ENCODE results near the gene PRKN.
"Not testable (repeated sequence)": the region's sequence is repeated elsewhere in the genome, so short reads cannot be mapped to it uniquely, and the experiment has no call there.

PRKN gene

DNA sequence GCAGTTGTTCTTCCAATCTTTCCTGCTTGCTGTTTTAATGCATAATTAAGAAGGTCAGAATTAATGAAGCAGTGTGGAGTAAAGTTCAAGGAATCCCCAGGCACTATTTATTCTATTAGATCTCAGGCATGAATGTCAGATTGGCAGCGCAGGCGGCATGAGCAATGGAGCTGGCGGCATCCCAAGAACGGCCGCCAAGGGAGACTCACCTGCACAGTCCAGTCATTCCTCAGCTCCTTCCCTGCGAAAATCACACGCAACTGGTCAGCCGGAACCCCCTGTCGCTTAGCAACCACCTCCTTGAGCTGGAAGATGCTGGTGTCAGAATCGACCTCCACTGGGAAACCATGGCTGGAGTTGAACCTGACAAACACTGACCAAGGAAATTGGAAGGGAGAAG is 284.5 kb downstream of the PRKN start:
- DNase-seq (ENCODE audit: low read depth): no peak

DNA sequence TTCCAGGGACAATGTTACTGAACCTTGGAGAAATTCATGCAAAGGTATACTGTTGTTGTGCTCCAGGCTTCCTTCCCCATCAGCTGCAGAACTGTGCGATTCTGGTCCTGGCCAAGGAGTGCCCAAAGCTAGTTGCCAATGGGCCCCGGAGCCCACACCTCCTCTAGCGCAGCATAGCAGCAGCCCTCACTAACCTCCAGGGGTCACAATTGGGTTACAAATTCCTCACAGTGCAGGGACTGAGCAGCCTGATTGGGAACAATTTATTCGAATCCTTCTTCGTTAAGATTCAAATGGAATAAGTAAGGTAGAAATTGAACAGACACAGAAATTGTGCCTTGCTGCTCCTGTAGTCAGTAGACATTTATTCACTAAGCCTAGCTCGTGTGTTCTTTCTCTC is 284.9 kb downstream of the PRKN start:
- no peak for DNase-seq (ENCODE audit: low read depth)

DNA sequence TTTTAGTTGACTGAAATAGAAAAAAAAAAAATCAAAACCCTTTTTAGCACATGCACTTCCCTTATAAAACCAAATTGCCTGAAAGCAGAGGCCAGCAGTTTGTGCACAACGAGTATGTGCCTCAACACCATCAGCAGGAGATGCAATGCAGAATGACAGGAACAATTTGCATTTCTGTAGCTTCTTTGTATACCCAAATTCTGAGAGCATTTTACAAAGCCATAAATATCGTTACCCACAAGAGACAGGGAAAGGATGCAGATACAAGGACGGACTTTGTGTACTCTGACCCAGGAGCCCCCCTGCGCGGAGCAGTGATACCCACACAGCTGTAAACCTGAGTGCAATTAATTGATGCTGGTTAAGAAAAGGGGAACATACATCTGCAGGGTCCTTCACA is 285.6 kb downstream of the PRKN start:
- no peak for DNase-seq (ENCODE audit: low read depth)

DNA sequence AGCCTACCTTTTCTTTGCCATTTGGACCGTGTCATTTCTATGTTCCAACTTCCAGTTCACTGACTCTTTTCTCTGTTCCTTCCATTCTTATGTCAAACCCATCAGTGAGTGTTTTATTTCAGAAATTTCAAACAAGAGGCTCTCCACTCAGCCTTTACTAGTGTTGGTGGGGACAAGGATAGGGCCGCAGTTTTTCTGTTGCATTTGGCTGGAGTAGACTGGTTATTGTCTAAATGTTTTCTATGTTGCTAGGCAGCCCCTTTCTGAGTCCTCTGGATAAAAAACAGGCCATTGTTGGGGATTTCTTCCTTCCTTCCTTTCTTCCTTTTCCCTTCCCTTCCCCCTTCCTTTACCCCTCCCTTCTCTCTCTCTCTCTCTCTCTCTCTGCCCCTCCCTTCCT is 288.6 kb downstream of the PRKN start:
- DNase-seq (ENCODE audit: low read depth): no peak

DNA sequence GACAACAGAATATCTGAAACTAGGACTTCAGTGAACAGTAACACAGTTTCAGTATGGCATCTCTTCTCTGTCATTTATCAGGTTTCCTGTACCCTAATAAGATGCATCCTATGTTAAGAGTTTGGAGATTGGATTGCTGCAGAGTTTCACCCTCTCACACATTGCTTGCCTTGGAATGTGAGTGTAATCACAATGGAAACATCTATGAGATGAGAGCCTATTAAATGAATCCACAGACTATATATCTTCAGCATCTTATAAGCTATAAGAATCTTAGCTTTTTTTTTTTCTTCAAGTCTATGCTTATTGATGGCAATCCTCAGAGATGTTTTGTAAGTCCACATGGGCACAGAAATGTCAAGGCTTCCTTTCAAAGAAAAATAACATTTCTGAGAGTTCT is 292.5 kb downstream of the PRKN start:
- DNase-seq (ENCODE audit: low read depth): no peak

DNA sequence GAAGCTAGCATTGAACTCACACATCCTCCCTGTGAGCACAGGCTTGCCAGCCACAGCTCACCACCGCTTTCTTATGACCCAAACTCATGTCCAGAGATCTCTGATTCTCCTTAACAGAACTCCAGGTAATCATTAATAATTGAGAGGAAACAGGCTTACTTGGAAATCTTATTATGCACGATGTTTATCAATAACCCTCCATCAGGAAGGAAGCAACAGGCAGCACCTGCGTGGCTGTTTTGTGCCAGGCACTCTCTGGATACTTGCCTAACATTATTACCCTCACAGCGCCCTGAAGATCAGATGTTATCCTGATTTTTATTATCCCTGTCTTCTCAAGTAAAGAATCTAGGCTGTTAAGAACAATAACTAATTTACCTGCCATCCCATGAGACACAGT is 306.6 kb downstream of the PRKN start:
- DNase-seq (ENCODE audit: low read depth): no peak

DNA sequence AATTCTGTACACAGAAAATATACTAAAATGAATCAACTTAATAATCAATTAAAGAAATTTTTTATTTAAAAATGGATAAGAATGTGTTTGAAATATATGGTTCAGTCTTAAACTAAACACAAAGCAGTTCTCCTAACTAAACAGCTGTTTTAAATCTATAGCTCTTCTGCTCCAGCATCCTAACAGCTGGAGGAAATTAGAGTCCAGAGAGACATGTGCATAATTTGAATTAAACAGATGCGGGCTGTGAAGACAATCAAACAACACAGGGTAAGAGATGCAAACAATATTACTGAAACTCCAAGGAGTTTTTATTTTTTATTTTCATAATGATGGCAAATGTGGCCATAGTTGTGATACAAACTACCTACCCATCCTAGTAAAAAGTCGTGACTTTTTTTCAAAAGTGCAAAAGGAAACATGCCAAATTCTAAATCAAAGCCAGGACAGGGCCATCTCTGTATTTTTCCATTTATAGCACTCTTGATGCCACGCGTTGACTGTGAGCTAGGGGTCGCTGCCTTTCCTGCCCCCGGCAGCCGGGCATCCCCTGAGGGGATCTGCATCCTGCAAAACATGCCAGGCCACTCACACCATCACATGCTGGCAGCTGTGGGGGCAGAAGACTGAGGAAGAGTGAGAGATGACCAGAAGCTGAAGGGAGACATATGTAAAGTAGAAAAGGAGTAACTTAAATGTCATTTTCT is 310.6 kb downstream of the PRKN start:
- no peak for DNase-seq (ENCODE audit: low read depth)

DNA sequence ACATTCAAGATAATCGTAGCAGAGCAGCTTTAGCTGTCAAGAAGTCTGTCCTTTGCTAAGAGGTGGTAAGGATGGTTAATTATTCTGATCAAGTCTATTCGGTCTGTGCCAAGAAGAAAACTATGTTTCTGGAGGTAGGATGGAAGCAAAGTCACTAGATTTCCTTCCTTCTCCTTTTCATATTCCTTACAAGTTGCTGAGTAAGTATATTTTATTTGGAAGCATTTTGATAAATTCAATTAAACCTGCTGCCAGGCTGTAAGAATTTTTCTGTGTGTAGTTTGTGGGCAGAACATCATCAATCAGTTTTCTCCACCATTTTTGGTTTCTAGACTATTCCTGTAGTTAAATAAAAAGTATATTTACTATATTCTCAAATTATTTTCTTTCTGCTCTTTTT is 311.3 kb downstream of the PRKN start:
- DNase-seq (ENCODE audit: low read depth): no peak

DNA sequence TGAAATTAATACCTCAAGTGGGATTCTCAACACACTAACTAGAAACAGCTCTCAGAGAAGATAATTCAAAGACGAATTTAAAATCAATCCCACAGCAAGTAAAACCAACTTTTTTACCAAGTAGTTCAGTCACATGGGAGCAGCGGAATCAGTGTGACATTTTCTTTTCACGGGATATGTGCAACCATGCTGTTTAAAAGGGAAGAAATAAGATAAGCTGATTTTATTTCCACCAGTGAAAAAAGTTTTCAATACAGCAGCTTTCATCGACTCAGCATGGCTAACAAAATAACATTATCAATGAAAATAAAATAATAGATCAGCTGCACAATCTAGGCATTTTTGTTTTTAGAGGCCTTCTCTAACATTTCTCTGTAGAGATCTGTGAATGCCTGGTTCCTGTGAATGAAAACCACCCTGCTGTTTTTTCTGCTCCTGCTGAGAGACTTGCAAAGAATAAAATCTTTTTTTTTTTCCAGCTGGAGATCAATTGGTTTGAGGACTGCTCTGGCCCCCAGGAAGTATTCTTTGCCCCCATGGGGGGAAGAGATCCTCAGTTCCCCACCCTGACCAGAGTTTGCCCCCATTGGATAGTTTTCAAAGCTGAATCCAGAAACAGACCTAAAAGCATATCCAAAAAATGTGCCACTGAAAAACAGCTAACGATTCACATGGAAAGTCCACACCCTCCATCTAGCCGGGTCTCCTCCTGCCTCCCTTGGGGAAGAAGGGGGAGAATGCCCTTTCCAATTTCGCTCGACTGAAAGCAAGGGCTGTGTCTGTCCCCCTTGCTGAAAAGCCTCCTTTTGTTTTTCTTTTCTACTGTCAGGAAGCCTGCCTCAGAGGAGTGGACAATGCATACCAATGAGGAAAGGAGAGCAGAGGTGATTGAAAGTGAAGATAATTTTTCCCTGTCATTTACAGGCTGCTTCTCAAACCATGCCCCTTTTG is 317.6 kb downstream of the PRKN start:
- no peak for DNase-seq (ENCODE audit: low read depth)

DNA sequence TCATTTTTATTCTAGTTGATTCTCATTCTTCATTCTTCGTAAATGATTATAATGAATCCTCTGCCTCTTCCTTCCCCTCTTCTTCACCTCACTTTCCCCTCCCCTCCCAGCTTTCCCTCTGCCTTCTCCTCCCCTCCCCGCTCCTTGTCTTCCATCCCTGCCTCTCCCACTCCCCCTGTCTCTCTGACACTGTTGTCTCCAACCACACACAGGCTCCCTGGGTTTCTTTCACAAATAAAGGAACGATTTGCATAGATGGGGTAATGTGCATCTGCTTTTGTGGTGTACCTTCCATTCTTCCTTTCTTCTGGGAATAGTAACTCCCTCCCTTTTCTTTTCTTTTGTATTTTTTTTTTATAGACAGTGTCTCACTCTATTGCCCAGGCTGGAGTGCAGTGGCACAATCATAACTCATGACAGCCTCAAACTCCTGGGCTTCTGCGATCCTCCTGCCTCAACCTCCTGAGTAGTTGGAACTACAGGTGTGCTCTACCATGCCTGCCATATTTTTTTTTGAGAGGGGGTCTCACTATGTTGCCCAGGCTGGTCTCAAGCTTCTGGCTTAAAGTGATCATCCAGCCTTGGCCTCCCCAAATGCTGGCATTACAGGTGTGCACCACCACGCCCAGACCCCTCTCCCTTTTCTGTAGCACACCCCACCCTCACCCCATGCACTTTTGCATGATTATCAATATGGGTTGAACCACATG is 318.6 kb downstream of the PRKN start:
- no peak for DNase-seq (ENCODE audit: low read depth)

DNA sequence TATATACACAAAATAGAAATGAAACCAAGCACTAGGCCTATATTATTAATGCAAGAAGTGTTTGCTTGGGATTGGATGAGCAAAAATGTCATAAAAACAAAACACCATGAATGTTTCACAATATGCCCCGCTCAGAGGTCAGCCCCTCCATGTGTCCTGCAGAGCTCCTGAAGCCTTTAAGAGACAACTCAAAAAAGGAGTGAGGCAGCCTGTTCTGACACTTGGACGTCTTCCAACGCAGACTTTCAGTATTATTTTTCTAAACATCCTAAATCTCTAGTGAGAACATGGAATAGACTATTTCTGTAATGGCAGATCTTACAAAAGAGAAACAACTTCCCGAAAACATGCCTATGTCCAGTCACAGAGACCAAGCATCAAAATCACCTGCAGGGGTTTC is 322.6 kb downstream of the PRKN start:
- no peak for DNase-seq (ENCODE audit: low read depth)

DNA sequence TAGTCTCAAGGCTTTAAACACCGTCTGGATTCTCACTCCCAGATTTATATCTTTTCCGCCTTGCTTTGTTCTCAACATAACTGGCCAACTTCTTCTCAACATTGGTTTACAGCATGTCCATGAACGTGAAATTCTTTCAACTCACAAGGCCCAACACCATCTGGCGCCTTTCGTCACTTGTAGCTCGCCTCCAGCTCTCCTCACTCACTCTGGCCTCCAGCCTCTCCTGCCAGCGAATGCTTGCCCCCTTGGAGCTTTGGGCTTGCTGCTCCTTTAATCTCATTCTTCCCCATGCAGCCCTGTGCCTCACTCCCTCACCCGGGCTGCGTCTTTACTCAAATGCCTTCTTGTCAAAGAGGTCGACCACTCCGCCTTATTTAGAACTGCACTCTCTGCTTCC is 324.5 kb downstream of the PRKN start:
- no peak for DNase-seq (ENCODE audit: low read depth)

DNA sequence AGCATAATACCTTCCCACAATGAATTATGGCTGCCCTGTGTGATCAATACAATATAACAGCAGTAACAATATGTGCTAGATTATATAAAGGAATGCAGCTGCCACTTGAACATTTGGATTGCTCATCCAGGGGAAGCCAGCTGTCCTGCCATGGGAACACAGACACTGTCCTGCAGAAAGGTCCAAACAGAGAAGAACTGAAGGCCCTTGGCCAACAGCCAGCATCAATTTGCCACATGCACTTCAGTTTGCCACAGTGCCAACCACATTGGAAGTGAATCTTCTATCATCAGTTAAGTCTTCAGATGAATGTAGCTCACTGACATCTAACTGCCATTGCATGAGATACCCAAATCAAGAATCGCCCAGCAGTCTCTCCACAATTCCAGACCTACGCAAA is 332.4 kb downstream of the PRKN start:
- no peak for DNase-seq (ENCODE audit: low read depth)

DNA sequence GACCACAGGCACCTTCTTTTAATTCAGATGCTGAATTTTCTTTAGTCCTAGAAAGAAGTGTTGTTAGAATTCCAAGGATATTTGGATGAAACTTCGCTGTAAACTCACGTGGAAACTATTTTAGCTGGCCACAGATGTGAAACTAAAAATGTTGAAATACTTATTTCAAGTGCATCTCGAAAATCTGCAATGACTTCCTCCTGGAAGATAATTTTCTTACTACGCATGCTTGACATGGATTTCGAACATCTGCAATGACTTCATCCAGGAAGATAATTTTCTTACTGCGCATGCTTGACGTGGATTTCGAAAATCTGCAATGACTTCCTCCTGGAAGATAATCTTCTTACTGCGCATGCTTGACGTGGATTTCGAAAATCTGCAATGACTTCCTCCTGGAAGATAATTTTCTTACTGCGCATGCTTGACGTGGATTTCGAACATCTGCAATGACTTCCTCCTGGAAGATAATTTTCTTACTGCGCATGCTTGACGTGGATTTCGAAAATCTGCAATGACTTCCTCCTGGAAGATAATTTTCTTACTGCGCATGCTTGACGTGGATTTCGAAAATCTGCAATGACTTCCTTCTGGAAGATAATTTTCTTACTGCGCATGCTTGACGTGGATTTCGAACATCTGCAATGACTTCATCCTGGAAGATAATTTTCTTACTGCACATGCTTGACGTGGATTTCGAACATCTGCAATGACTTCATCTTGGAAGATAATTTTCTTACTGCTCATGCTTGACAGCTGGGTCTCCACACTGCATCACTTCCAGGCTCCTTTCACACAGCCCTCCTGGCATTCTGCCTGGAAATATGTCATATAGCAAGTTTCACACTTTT is 336.4 kb downstream of the PRKN start:
- not testable (repeated sequence) for DNase-seq (ENCODE audit: low read depth)

DNA sequence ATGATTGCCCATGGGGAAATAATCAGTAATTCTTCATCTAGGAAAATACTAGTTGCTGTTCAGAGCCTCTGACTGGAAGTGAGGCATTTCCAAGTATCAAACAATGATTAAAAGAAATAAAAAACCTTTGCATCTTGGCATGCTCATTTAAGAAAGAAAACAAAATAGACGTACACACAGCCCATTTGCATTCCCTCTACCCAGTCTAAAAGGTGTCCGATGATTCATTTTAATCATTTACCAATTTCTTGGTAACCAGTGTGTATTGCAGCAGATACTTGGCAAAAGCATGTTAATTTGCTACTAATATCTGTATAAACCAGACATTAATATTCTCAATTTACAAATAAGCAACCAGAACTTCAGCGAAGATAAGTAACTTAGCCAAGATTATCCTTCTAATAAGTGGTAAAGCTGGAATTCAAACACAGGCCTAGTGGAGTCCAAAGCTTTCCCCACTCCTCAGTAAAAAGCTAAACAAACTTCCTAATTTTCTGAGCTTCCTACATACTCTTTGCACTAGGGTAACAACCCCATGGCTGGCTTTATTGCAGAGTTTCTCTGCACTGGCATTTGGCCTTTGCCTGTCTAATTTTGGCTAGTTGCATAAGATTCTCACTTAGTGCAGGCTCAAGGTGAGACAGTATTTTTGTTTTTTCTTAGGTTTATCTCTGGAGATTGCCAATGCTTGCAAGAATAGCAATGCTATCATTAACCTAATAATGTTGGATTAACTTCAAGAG is 338.1 kb downstream of the PRKN start:
- DNase-seq (ENCODE audit: low read depth): no peak

DNA sequence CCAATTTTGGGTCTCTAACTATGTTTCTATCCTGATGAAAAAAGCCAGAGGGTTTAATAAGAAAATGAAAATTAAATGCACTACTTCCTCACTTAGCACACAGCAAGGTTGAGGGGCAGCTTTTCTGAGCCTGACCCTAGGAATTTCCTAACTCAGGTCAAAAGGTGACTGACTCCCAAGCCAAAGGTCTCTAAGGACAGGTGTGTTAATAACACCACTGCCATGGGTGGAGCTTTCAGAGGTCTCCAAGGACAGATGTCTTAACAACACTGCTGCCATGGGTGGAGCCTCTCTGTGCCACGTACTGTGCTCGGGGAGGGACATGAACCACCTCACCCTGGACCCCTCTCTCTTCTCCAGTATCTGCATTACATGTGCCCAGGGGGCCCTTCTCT is 339.2 kb downstream of the PRKN start:
- DNase-seq (ENCODE audit: low read depth): no peak

DNA sequence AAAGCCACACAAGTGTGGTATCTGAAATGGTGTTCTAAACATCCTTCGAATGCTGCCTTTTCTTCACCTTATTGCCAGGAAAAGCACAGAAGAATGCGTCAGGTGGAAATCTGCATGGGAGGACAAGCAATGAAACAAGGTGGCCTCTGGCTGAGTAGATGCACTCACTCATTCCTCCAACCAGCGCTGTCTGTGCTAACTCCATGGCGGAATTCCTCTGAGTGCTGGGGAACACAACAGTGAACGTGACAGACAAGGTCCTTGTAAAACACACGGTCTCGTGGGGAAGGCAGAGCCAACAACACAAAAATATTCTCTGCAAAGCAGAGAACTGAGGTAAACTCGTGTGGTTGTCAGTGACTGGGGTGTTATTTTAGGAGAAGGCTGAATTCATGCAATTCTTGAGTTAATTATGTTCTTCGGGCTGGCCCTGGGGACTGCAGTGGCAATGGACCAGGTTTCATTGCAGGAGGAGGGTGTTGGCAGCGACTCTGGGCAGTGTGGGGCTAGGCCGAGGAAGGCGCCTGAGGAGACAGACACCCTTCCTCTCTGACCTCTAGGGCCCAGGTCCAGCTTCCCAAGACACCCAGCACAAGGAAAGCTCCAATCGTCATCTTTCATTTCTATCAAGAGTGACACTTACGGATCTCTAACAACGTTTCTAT is 339.7 kb downstream of the PRKN start:
- no peak for DNase-seq (ENCODE audit: low read depth)

DNA sequence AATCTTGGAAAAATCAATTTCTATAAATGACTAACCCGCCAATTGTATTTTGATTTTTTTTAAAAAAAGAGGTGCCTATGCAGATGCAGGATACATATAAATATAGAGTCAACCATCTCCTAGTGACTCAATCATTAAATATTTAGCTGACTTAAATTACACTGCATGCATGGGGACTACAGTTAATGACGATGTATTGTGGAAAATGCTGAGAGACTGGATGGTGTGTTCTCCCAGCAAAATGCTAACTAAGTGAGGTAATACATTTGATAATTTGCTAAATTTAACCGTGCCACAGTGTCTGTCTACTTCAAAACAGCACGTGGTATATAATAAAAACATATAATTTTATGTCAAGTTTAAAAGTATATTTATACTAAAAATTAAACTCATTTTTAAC is 341.6 kb downstream of the PRKN start:
- no peak for DNase-seq (ENCODE audit: low read depth)

DNA sequence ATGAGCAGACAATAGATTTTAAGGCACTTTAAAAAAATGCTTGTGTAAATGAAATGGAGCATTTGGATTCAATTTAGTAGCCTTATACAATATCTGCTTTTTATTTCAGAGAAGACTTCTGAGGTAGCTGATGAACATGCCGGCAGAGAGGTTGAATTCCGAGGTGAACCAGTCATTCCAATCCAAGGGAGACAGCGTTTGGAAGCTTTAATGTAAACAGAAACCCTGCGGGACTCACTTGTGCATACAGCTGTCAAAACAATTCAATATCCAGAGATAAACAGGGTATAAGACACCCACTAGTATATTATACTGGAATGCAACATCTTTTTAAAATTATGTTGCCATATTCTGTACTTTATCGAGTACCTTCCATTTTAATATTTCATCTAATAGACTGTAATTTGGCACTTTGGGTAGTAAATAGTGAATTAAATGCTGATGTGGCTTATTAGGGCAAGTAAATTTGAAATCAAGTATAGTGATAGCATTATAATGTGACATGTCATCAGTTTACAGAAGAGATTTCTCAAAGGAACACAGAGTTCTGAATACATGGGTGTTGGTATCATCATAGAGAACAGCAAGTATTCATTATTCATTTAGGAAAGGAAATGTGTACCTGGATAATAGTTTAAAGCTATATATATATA is 347.7 kb downstream of the PRKN start:
- DNase-seq (ENCODE audit: low read depth): no peak

DNA sequence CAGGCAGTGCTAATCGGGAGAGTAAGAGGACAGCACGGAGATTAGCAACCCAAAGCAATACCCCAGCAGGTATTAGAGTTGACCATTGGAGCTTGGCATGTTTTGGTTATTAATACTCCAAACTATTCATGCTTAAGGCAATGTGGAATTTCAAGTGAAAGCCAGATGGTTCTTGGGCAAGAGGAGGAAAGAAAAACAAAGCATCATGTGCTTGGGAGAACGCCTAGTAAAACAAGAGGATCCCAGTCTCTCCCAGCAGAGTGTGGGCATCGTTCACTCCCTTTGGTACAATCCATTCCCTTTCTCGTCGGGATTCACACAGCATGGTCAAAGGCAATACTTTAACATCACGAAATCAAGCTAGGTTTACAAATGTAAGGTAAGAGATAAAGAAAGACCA is 349.8 kb downstream of the PRKN start:
- DNase-seq (ENCODE audit: low read depth): no peak

Data from stimulated activated CD8-positive, alpha-beta memory T cell treated with anti-CD3 and anti-CD28 coated beads, Interleukin-12 subunit alpha, Interleukin-12 subunit beta, amount 100 ng/mL, for 4 hours (primary cell).